B cell (primary cell): Measurements from ENCODE around the gene TBC1D3B.

Source experiments
- EZH2 ChIP-seq: IDR thresholded peaks from 2 replicates; pipeline ENCODE4 v1.6.1; 2012; ENCODE audit warnings: borderline replicate concordance, low read depth, mild to moderate bottlenecking, moderate library complexity, low read length; ENCODE audit not compliant: insufficient read depth, poor library complexity, severe bottlenecking
- TF ChIP-seq, protein P1 (sequence below): fragments of 200-600 bp; IDR thresholded peaks from one replicate; pipeline ENCODE4 v1.8.0; 2022; ENCODE audit warnings: antibody characterized with exemption, mild to moderate bottlenecking

DNA sequence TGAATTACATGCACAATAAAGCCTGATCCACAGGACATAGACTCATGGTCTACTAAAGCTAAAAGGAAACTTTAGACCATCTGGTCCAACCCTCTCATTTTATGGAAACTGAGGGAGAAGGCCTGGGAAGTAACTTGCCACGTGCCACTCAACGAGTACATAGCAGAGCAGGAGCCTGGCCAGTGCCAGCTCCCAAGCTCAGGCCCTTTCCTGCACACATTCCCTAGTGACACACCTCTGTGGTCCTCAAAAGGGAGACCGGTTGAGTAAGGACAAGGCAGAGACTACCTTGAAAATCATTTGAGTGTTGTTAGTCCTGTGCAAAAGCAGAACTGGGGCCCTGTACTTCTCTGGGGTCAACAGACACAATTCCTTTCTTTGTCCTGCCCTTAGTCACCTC, 37.3 kb upstream of the TBC1D3B start:
- TF ChIP-seq, protein P1, sequence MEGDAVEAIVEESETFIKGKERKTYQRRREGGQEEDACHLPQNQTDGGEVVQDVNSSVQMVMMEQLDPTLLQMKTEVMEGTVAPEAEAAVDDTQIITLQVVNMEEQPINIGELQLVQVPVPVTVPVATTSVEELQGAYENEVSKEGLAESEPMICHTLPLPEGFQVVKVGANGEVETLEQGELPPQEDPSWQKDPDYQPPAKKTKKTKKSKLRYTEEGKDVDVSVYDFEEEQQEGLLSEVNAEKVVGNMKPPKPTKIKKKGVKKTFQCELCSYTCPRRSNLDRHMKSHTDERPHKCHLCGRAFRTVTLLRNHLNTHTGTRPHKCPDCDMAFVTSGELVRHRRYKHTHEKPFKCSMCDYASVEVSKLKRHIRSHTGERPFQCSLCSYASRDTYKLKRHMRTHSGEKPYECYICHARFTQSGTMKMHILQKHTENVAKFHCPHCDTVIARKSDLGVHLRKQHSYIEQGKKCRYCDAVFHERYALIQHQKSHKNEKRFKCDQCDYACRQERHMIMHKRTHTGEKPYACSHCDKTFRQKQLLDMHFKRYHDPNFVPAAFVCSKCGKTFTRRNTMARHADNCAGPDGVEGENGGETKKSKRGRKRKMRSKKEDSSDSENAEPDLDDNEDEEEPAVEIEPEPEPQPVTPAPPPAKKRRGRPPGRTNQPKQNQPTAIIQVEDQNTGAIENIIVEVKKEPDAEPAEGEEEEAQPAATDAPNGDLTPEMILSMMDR: no peak
- no peak for TF ChIP-seq EZH2
